HCT116 (cell line): ENCODE measurements around the gene KRTAP1-5. TPM values are rescaled to one million over a fixed set of nuclear protein-coding genes. Genes with fewer than 3 reads are reported as not detected.

Source experiments
- ATAC-seq: fragments of 200-7000 bp; cut with Tn5 transposase; 2 replicates; pipeline ENCODE4 v1.9.1; 2020; ENCODE audit warnings: mild to moderate bottlenecking, moderate library complexity
- BruUV-seq: library from RNA; stranded (reverse); fragments of 400-500 nt; replicated peaks from 2 replicates; lab custom pipeline; 2021; lab: Mats Ljungman, UMichigan
- CTCF ChIA-PET: fragments of 300-600 bp; sonication (Branson Sonifier 250); formaldehyde crosslinking; loops from one replicate; lab custom pipeline; 2021; ENCODE audit warnings: antibody characterized with exemption; lab: Charles Lee
- POLR2A ChIA-PET: fragments of 300-600, 350-600 bp; sonication (Branson Sonifier 250); formaldehyde crosslinking; loops from one replicate; lab custom pipeline; 2021; ENCODE audit warnings: antibody characterized with exemption; lab: Charles Lee
- RAD21 ChIA-PET, 2 experiments: fragments of 300-600 bp; sonication (Branson Sonifier 250); formaldehyde crosslinking; loops; one replicate each; lab custom pipeline; 2023; ENCODE audit warnings: low total read pairs in 2 of 2; ENCODE audit not compliant: uncharacterized antibody in 2 of 2, unreplicated experiment in 2 of 2, low non-redundant PET in 1 of 2; lab: Charles Lee
- DNase-seq: peaks from one replicate; pipeline ENCODE4 v3.0.0-alpha.2; 2010; ENCODE audit warnings: low read depth, low spot score
- H2AFZ ChIP-seq: fragments of 200-600 bp; shearing (Covaris generic), sonication (generic); 2 replicates; pipeline ENCODE4 v1.6.1; 2017; ENCODE audit warnings: low read depth, mixed run types, mixed read lengths, antibody characterized with exemption, low read length; ENCODE audit not compliant: poor library complexity, severe bottlenecking
- H3K27ac ChIP-seq: 2 replicates; pipeline ENCODE4 v1.5.1; 2012; ENCODE audit warnings: low read depth, low read length
- H3K27me3 ChIP-seq: fragments of 200-600 bp; sonication (generic); 2 replicates; pipeline ENCODE4 v1.6.1; 2016; ENCODE audit warnings: mixed run types, low read length, mixed read lengths; ENCODE audit not compliant: insufficient read depth
- H3K36me3 ChIP-seq, 2 experiments: fragments of 200-500 bp in 1 of 2; fragments of 200-600 bp in 1 of 2; sonication (Bioruptor generic) in 1 of 2; sonication (generic) in 1 of 2; 2 replicates each; pipeline versions ENCODE4 v1.5.1 to v1.6.1; 2014 to 2016; ENCODE audit warnings: low read length in 2 of 2, inconsistent platforms in 1 of 2, mixed read lengths in 1 of 2, mixed run types in 1 of 2; ENCODE audit not compliant: insufficient read depth in 2 of 2, control insufficient read depth in 1 of 2
- H3K4me1 ChIP-seq, 2 experiments: fragments of 200-600 bp in 1 of 2; sonication (generic) in 1 of 2; 2 replicates each; pipeline versions ENCODE4 v1.5.1 to v1.6.1; 2012 to 2017; ENCODE audit warnings: low read length in 2 of 2, inconsistent platforms in 1 of 2, mild to moderate bottlenecking in 1 of 2, mixed read lengths in 1 of 2, mixed run types in 1 of 2, moderate library complexity in 1 of 2; ENCODE audit not compliant: insufficient read depth in 2 of 2, control insufficient read depth in 1 of 2
- H3K4me2 ChIP-seq: fragments of 200-600 bp; sonication (generic); 2 replicates; pipeline ENCODE4 v1.6.1; 2017; ENCODE audit warnings: mixed run types, low read length, mixed read lengths
- H3K4me3 ChIP-seq, 2 experiments: fragments of 200-600 bp in 1 of 2; sonication (generic) in 1 of 2; replicated peaks in 1 of 2; 2 replicates each; pipeline ENCODE4 v1.5.1; 2011 to 2016; ENCODE audit warnings: low read length in 2 of 2, control low read depth in 1 of 2, low read depth in 1 of 2, mild to moderate bottlenecking in 1 of 2, mixed read lengths in 1 of 2, mixed run types in 1 of 2
- H3K79me2 ChIP-seq: fragments of 200-600 bp; sonication (generic); 2 replicates; pipeline ENCODE4 v1.6.1; 2017; ENCODE audit warnings: mild to moderate bottlenecking, mixed run types, low read length, moderate library complexity, mixed read lengths; ENCODE audit not compliant: insufficient read depth
- H3K9ac ChIP-seq: fragments of 200-600 bp; sonication (generic); 2 replicates; pipeline ENCODE4 v1.6.1; 2016; ENCODE audit warnings: low read length, mixed read lengths
- H3K9me2 ChIP-seq: fragments of 200-600 bp; sonication (generic), shearing (Covaris generic); 2 replicates; pipeline ENCODE4 v1.6.1; 2017; ENCODE audit warnings: mixed run types, mild to moderate bottlenecking, moderate library complexity; ENCODE audit not compliant: insufficient read depth
- H3K9me3 ChIP-seq, 2 experiments: fragments of 200-500 bp in 1 of 2; fragments of 200-600 bp in 1 of 2; sonication (Bioruptor generic) in 1 of 2; sonication (generic) in 1 of 2; 2 replicates each; pipeline ENCODE4 v1.6.1; 2014 to 2017; ENCODE audit warnings: low read length in 2 of 2, mixed read lengths in 2 of 2, inconsistent platforms in 1 of 2, low read depth in 1 of 2, mild to moderate bottlenecking in 1 of 2, mixed run types in 1 of 2, moderate library complexity in 1 of 2; ENCODE audit not compliant: control insufficient read depth in 1 of 2, insufficient read depth in 1 of 2
- H4K20me1 ChIP-seq: fragments of 200-600 bp; sonication (generic), shearing (Covaris generic); 2 replicates; pipeline ENCODE4 v1.6.1; 2017; ENCODE audit warnings: mixed run types, mild to moderate bottlenecking, moderate library complexity; ENCODE audit not compliant: insufficient read depth
- EGR1 ChIP-seq: IDR thresholded peaks from 2 replicates; pipeline ENCODE4 v1.6.1; 2012; ENCODE audit warnings: low read depth
- ELF1 ChIP-seq: IDR thresholded peaks from 2 replicates; pipeline ENCODE4 v1.6.1; 2012; ENCODE audit warnings: low read depth, borderline replicate concordance
- EZH2phosphoT487 ChIP-seq: fragments of 200-600 bp; IDR thresholded peaks from 2 replicates; pipeline ENCODE4 v1.6.1; 2018; ENCODE audit warnings: antibody characterized with exemption, borderline replicate concordance
- JUND ChIP-seq: IDR thresholded peaks from 2 replicates; pipeline ENCODE4 v1.6.1; 2012
- MAX ChIP-seq: IDR thresholded peaks from 2 replicates; pipeline ENCODE4 v1.6.1; 2012
- REST ChIP-seq: IDR thresholded peaks from 2 replicates; pipeline ENCODE4 v1.6.1; 2012; ENCODE audit warnings: low read depth
- SP1 ChIP-seq: IDR thresholded peaks from 2 replicates; pipeline ENCODE4 v1.6.1; 2012; ENCODE audit warnings: low read depth
- intact Hi-C: fragments of 100-400 bp; cut with micrococcal nuclease; formaldehyde crosslinking; loops from 2 replicates; pipeline ENCODE4 v1.10.0; 2022
- total RNA-seq: library from RNA; stranded (reverse); gene quantifications from one replicate; pipeline ENCODE4 v1.2.1, GENCODE V29; 2021; ENCODE audit not compliant: unreplicated experiment
- TF ChIP-seq, protein P1 (sequence below): IDR thresholded peaks from 2 replicates; pipeline ENCODE4 v1.6.1; 2011; ENCODE audit warnings: mild to moderate bottlenecking, low read length, moderate library complexity; ENCODE audit not compliant: insufficient replicate concordance; ENCODE audit errors: extremely low read depth

The KRTAP1-5 gene
- total RNA-seq, 1 experiment from 2014 or later = not detected

DNA sequence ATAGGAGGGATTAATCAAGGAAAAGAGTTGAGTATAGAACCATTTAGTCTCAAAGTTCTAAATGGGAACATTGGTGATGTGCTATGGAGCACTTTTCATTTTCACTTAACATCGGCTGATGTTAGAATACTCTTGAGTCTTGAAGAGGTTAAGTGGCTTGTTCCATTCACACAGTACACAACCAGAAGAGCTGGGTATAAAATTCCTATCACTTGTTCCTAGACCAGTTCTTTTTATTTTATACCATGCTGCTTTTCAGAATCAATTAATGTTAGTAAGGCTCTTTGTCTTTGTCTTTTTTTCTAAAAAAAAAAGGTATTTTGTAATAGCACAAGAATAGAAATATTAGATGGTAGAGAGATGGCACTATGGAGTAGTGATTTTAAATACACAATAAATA lies 15.9 kb upstream of the KRTAP1-5 start:
- ChIA-PET RAD21 (no interaction called here), POLR2A (no interaction called here), CTCF (no interaction called here)
- Histone ChIP-seq H3K9me2 (no peaks in the 10 kb centered on the region), H3K36me3 (peaks cover 0 to 11% of the 10 kb centered on the region in 2 experiments; a peak in 1 of 4 replicates), H3K4me1 (peaks cover 15 to 16% of the 10 kb centered on the region in 2 experiments; a peak in 2 of 4 replicates), H3K4me3 (no peak overlapping the region), H3K27ac (no peak overlapping the region), H3K79me2 (no peaks in the 10 kb centered on the region), H3K27me3 (no peaks in the 10 kb centered on the region), H3K9me3 (peaks cover 0 to 7% of the 10 kb centered on the region in 2 experiments; a peak in 1 of 4 replicates), H4K20me1 (no peaks in the 10 kb centered on the region), H2AFZ (no peak overlapping the region), H3K4me2 (no peak overlapping the region), H3K9ac (no peak overlapping the region)
- TF ChIP-seq, protein P1, sequence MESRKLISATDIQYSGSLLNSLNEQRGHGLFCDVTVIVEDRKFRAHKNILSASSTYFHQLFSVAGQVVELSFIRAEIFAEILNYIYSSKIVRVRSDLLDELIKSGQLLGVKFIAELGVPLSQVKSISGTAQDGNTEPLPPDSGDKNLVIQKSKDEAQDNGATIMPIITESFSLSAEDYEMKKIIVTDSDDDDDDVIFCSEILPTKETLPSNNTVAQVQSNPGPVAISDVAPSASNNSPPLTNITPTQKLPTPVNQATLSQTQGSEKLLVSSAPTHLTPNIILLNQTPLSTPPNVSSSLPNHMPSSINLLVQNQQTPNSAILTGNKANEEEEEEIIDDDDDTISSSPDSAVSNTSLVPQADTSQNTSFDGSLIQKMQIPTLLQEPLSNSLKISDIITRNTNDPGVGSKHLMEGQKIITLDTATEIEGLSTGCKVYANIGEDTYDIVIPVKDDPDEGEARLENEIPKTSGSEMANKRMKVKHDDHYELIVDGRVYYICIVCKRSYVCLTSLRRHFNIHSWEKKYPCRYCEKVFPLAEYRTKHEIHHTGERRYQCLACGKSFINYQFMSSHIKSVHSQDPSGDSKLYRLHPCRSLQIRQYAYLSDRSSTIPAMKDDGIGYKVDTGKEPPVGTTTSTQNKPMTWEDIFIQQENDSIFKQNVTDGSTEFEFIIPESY = no peak
- TF ChIP-seq EGR1 (no peak), ELF1 (no peak), JUND (no peak), SP1 (no peak), EZH2phosphoT487 (no peak), MAX (no peak), REST (no peak)
- no peak for ATAC-seq
- DNase-seq = no peak
- intact Hi-C loops = no loop called here
- BruUV-seq = no TSS peak
